Stimulated activated CD4-positive, alpha-beta T cell treated with anti-CD3 and anti-CD28 coated beads, Interleukin-2, amount 100 ng/mL, for 24 hours (primary cell): ENCODE measurements around the gene F2RL2.
"Not testable (repeated sequence)": the region's sequence is repeated elsewhere in the genome, so short reads cannot be mapped to it uniquely, and the experiment has no call there.

Source experiments
- DNase-seq, 2 donors: peaks; one replicate each; pipeline ENCODE4 v3.0.0-alpha.2; 2020

Gene F2RL2

GRCh38 chr5:76617675-76618074 lies 5.5 kb downstream of the F2RL2 start:
- no peak for DNase-seq

DNA sequence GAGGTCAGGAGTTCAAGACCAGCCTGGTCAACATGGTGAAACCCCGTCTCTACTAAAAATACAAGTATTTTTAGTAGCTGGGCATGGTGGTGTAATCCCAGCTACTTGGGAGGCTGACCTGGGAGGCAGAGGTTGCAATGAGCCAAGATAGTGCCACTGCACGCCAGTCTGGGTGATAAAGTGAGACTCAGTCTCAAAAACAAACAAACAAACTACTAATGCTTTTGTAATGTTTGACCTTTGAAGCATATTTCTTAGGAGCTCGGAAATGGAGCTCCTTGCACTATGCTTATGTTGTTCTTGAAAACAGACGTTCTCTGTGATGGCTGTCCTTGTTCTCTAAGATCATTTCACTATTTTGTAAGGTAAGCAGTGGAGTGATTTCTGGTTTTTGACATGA lies 6.0 kb downstream of the F2RL2 start:
- DNase-seq = no peak

- DNase-seq = no peak
Measured at GRCh38 chr5:76616206-76616605, 7.0 kb downstream of the F2RL2 start.

DNA sequence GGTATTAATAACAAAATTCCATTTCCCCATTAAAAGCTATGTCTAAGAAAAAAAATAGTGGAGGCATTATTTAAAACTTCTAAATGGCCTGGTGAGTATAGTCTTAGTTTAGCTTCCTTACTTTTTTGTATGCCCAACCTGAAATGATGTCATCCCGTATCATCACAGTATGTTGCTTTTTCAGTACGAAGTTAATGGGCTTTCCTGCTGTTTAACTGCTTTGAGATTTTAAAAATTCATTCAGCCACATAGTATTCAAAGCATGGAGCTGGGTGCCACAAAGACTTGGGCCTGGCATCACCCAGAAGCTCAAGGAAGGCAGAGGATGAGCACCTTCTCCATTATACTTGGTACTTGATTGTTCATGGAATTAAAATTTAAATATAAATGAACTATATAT lies 7.4 kb downstream of the F2RL2 start:
- DNase-seq = no peak

- no peak for DNase-seq
Measured at GRCh38 chr5:76612942-76613341, 10.3 kb downstream of the F2RL2 start.

DNA sequence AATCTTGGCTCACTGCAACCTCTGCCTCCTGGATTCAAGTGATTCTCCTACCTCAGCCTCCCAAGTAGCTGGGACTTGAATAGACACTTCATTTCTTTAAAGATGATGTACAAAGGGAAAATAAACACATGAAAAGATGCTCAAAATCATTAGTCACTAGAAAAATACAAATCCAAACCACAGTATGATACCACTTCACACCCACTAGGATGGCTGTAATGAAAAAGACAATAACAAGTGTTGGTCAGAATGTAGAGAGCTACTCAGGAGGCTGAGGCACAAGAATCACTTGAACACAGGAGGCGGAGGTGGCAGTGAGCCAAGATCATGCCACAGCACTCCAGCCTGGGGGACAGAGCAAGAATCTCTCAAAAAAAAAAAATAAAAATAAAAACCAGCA lies 13.0 kb downstream of the F2RL2 start:
- no peak for DNase-seq

- DNase-seq = no peak
Measured at GRCh38 chr5:76608833-76609232, 14.4 kb downstream of the F2RL2 start.

GRCh38 chr5:76607353-76607871 lies 15.8 kb downstream of the F2RL2 start:
- no peak for DNase-seq

DNA sequence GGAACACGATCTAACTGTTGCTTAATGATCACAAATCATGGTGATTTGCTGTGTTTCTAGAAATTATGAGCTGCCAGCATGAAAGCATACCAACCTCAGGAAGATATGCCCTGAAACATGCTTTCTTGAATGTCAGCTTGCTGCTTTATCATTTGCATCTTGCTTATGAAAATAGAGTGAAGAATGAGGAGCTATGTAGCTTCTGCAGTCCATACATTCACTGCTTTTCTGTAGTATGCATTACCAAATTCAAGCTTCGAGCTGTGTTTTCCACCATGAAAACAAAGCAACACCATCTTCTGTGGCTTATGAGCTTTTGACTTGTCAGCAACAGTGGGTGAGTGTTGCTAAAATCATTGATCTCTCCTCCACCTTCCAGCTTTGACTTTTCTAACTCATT lies 16.5 kb downstream of the F2RL2 start:
- no peak for DNase-seq

DNA sequence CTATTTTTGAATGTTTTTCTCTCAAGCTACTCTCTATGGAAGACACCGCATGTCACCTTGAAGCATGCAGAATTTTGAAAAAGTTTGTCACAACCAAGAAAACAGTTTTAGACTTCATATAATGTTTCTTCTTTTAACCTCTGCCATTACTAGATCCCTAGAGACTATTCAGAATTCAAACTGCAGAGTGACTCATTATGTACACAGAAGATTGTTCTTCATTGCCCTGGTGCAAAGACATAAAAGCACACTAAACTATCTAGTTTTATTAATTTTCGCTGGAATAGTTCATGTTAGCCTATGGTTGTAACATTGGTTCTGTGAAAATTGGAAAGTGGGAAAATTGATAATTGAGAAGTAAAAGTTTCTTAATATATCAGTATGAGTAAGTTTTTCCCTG lies 18.4 kb downstream of the F2RL2 start:
- DNase-seq = no peak

DNA sequence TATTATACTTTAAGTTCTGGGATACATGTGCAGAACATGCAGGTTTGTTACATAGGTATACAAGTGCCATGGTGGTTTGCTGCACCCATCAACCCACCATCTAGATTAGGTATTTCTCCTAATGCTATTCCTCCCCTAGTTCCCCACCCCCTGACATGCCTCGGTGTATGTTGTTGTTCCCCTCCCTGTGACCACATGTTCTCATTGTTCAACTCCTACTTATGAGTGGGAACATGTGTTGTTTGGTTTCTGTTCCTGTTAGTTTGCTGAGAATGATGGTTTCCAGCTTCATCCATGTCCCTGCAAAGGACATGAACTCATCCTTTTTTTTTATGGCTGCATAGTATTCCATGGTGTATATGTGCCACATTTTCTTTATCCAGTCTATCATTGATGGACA lies 19.2 kb downstream of the F2RL2 start:
- DNase-seq = not testable (repeated sequence)

GRCh38 chr5:76602094-76602726 lies 21.0 kb downstream of the F2RL2 start:
- DNase-seq = no peak

GRCh38 chr5:76601470-76601869 lies 21.7 kb downstream of the F2RL2 start:
- no peak for DNase-seq

- DNase-seq = no peak
Measured at GRCh38 chr5:76600716-76601115, 22.5 kb downstream of the F2RL2 start.

DNA sequence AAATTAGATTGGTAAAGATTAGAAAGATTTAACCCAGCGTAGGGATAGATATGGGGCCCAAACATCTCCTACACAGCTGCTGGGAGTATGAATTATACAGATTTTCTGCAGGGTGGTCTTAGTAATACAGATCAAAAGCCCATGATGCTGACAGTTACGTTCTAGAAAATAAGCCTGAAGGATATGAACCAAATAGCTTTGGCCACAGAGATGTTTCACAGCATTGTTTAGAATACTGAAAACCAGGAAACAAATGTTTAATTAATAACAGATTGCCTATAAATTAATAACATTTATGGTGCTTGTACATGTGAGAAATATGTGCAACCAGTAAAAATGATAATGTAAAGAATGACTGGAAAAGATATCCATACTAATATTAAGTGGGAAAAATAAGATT lies 24.7 kb downstream of the F2RL2 start:
- DNase-seq = no peak

DNA sequence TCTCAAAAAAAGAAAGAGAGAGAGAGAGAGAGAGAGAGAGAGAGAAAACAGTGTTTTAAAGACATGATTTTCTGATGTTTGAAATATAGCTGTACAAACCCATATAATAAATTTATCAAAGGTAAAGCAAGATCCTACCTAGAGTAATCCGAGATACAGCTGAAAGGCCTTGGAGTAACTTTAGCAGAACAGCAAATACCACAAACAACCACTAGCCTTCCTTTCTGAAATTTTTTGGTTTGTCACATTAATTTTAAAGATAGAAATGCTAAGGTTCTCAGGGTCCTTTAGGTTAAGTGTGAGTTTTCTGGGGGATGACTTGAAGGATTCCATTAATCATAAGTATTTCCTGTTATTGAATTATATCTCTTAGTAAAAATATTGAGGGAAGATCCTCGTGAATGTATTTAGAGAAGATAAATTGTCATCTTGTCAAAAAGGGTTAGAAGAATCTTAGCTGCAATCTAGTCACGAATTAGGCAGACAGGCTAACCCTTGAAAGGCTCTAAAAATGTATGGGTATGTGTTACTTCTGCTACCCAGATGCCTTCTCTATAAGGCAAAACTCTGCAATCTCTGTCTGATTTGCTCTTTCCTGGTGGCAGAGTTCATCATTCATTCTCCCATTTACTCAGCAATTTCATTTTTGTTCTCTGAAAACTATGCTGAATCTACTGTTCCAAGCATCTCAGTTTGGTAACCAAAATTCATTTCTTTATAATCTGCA lies 27.3 kb downstream of the F2RL2 start:
- DNase-seq = no peak

- DNase-seq = no peak
Measured at GRCh38 chr5:76594107-76594506, 29.1 kb downstream of the F2RL2 start.

GRCh38 chr5:76592692-76593091 lies 30.5 kb downstream of the F2RL2 start:
- DNase-seq = no peak

GRCh38 chr5:76591366-76591765 lies 31.8 kb downstream of the F2RL2 start:
- DNase-seq = no peak

- DNase-seq = no peak
Measured at GRCh38 chr5:76590027-76590426, 33.2 kb downstream of the F2RL2 start.

DNA sequence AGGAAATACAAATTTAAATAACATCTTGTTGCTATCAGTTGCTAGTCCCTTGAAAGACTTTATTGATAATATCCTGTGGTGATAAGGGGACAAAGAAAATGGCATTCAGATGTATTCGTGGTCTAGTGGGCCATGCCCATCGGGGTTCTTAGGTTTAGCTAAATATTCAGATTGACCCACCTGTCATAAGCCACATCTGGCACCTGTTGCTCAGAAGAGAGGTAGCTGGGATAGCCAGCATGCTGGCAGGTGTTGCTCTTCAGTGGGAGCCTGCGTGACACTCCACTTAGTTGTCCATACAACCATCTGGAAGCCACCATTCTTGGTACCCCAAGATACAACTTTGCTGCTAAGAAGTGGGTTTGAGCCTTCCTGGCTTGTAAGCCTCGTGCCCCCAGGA lies 36.7 kb downstream of the F2RL2 start:
- no peak for DNase-seq

DNA sequence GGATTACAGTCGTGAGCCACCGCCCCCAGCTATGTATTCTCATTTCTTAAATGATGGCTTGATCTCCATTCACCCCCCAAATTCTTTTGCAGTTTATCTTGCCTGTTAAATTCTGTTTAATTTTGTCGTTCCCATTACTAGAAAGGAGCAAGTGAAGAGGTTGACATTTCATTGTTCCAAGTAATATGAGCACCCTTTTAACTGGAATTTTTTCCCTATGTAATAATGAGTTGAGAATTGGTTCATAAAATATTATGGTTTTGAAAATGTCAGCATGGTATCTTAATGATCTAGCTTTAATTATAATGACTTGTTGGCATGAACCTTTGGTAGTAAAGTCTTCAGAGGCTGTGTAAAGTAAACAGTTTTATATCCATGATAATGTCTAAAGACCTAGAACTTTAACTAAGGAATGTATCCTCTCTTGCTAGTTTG lies 37.4 kb downstream of the F2RL2 start:
- no peak for DNase-seq

GRCh38 chr5:76583163-76584047 lies 39.8 kb downstream of the F2RL2 start:
- no peak for DNase-seq
